WERI-Rb-1 (cell line): ENCODE data around the gene GAN.

Experiments
- DNase-seq: peaks from one replicate; pipeline ENCODE4 v3.0.0-alpha.2; 2020
- H3K27ac ChIP-seq: fragments of 250-450 bp; sonication (Bioruptor Pico); 2 replicates; pipeline ENCODE4 v1.5.1; 2020; ENCODE audit warnings: mild to moderate bottlenecking, moderate library complexity
- H3K27me3 ChIP-seq: fragments of 250-450 bp; sonication (Bioruptor Pico); 2 replicates; pipeline ENCODE4 v1.5.1; 2021; ENCODE audit warnings: mild to moderate bottlenecking, low read depth, moderate library complexity; ENCODE audit not compliant: insufficient read depth, severe bottlenecking
- H3K36me3 ChIP-seq: fragments of 250-450 bp; sonication (Bioruptor Pico); 2 replicates; pipeline ENCODE4 v1.5.1; 2020; ENCODE audit warnings: mild to moderate bottlenecking, moderate library complexity
- H3K4me3 ChIP-seq: 2 replicates; pipeline ENCODE4 v1.5.1; 2011; ENCODE audit warnings: low read depth, mild to moderate bottlenecking, control low read depth, low read length
- H3K9me3 ChIP-seq: fragments of 250-450 bp; sonication (Bioruptor Pico); 2 replicates; pipeline ENCODE4 v1.5.1; 2021; ENCODE audit warnings: mild to moderate bottlenecking, moderate library complexity; ENCODE audit not compliant: severe bottlenecking
- CTCF ChIP-seq: IDR thresholded peaks from 2 replicates; pipeline ENCODE4 v1.5.1; 2011; ENCODE audit warnings: low read depth, mild to moderate bottlenecking, control low read depth, inconsistent platforms, low read length

GAN gene

DNA sequence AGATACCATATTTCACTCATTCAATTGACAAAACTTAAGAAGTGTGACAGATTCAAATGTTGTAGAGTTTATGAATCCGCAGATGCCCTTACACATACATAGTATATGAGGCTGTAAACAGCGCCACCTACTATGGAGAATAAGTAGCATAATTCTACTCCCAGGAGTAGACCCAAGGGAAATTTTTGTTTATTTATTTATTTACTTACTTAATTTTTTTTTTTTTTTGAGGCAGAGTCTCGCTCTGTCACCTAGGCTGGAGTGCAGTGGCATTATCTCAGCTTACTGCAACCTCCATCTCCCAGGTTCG is 35.5 kb downstream of the GAN start:
- H3K27me3 ChIP-seq: no peaks in the 10 kb centered on the region
- no peak overlapping the region for H3K27ac ChIP-seq
- H3K9me3 ChIP-seq: no peaks in the 10 kb centered on the region
- no peak for DNase-seq
- H3K4me3 ChIP-seq: no peak overlapping the region
- TF ChIP-seq CTCF: no peak
- H3K36me3 ChIP-seq: no peaks in the 10 kb centered on the region

GRCh38 chr16:81353895-81354294 is 39.1 kb downstream of the GAN start:
- H3K36me3 ChIP-seq: no peaks in the 10 kb centered on the region

DNA sequence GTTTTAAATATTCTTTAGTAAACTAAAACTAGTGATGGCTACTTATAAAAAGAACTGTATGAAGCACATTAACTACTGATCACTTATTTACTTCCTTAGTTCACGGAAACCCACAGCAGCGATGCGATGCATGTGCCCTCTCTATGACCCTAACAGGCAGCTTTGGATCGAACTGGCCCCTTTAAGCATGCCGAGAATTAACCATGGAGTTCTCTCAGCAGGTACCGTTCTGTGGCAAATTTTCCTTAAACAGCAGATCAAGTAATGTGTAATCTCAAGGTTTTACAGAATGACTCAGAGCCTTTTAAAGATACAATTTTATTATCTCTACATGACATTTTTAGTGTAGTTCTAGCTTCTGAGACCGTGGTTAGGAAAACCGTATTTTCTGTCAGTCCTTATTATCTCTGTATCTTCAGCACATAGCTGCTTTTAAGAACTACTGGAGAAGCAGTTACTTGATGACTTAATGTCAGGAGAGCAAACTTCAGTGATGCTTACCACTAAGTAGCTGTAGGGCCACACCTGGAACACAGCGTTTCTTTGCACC is 43.0 kb downstream of the GAN start:
- H3K4me3 ChIP-seq: no peak overlapping the region
- H3K27me3 ChIP-seq: no peaks in the 10 kb centered on the region
- no peak overlapping the region for H3K27ac ChIP-seq
- no peaks in the 10 kb centered on the region for H3K9me3 ChIP-seq
- no peaks in the 10 kb centered on the region for H3K36me3 ChIP-seq
- no peak for TF ChIP-seq CTCF
- DNase-seq: no peak

More at GRCh38 chr16:81353895-81354294, 39.1 kb downstream of the GAN start:
- no peak overlapping the region for H3K4me3 ChIP-seq
- H3K27me3 ChIP-seq: no peaks in the 10 kb centered on the region
- H3K9me3 ChIP-seq: no peaks in the 10 kb centered on the region
- DNase-seq: no peak
- no peak for TF ChIP-seq CTCF
- no peak overlapping the region for H3K27ac ChIP-seq

DNA sequence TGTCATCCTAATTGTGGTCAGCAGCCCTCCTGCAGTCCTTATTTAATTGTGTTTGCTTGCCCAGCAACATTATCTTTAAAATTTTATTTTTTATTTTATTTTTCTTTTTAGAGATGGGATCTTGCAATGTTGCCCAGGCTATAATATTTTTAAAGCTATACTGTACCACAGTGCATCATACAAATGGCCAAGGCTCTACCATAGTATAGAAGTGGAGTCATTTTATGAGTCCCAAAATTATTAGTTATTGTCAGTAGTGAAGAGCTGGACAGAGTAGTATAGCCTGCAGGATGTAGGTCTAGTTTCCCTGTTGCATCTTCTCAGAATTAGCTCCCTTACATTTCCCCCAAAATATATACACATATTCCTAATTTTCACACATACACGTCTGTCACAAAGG is 44.1 kb downstream of the GAN start:
- TF ChIP-seq CTCF: no peak

DNA sequence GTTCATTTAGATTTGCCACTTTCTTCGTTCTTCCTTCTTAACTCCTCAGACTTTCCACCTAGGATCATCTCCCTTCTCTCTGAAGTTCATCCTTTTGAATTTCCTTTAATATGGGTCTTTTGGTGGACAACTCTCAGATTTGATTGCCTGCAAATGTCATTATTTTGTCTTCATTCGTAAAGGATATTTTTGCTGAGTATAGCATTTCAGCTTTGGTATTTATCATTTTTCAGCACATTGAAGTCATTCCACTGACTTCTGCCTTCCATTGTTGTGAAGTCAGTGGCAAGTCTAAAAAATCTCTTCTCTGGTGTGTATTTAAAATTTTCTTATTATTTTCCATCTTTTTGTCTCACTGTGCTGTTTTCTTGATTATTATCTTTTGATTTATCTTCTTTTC is 45.4 kb downstream of the GAN start:
- no peak overlapping the region for H3K27ac ChIP-seq
- no peaks in the 10 kb centered on the region for H3K36me3 ChIP-seq
- H3K9me3 ChIP-seq: no peaks in the 10 kb centered on the region
- H3K4me3 ChIP-seq: no peak overlapping the region
- no peaks in the 10 kb centered on the region for H3K27me3 ChIP-seq
- no peak for TF ChIP-seq CTCF
- DNase-seq: no peak

More for the DNA sequence above, 44.1 kb downstream of the GAN start:
- Histone ChIP-seq H3K27ac (no peak overlapping the region), H3K4me3 (no peak overlapping the region), H3K27me3 (no peaks in the 10 kb centered on the region), H3K9me3 (no peaks in the 10 kb centered on the region), H3K36me3 (no peaks in the 10 kb centered on the region)
- DNase-seq: no peak

GRCh38 chr16:81365731-81366130 is 51.0 kb downstream of the GAN start:
- DNase-seq: no peak
- Histone ChIP-seq H3K4me3 (no peak overlapping the region), H3K36me3 (no peaks in the 10 kb centered on the region), H3K27me3 (no peaks in the 10 kb centered on the region), H3K9me3 (no peaks in the 10 kb centered on the region), H3K27ac (no peak overlapping the region)
- no peak for TF ChIP-seq CTCF
